ENCODE data around the gene WTIP. TPM values are rescaled to one million over a fixed set of nuclear protein-coding genes. Genes with fewer than 3 reads are reported as not detected.

WTIP gene
- total and polyA plus RNA-seq, 2 of the 13 experiments (the other 11 are each of a cell fraction or from before 2014, with no cell fraction given) = 15.0 to 18.1 TPM

DNA sequence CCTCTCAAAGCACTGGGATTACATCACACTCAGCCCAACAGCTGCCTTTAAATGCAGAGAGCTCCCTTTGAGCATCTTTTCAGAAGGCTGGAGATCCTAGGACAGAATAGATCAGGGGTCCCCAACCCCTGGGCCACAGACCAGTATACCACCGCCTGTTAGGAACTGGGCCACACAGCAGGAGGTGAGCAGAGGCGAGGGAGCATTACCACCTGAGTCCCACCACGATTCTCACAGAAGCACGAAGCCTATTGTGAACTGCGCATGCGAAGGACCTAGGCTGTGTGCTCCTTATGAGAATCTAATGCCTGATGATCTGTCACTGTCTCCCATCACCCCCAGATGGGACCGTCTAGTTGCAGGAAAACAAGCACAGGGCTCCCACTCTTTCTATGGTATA, 2.2 kb upstream of the WTIP start:
- H3K27ac ChIP-seq (ENCODE audit: extremely low read length, insufficient read depth, low read length) = no peak overlapping the region
- ATAC-seq (no peak), FAIRE-seq (no peak), DNase-seq (ENCODE audit: low spot score) (no peak)
- H4K20me1 ChIP-seq (ENCODE audit: insufficient read depth, low read length) = no peaks in the 10 kb centered on the region
- no peaks in the 10 kb centered on the region for H3K27me3 ChIP-seq (ENCODE audit: control insufficient read depth in 1 of 2, insufficient read depth in 2 of 2, low read length in 2 of 2)
- no peaks in the 10 kb centered on the region for H3K9me3 ChIP-seq (ENCODE audit: low read length)
- H3K36me3 ChIP-seq (replicated peaks in 1 of 2; ENCODE audit: control insufficient read depth in 1 of 2, insufficient read depth in 2 of 2, low read length in 2 of 2) = no peaks in the 10 kb centered on the region
- in situ Hi-C loops (cut with HindIII; ENCODE audit: extremely low pct_ligation_motif_present, low pct_unique_long_range_greater_than_20kb) = no loop called here
- H2AFZ ChIP-seq (ENCODE audit: low read length) = no peak overlapping the region
- H3K4me2 ChIP-seq (ENCODE audit: low read depth, low read length) = no peak overlapping the region
- ChIA-PET POLR2A (no interaction called here), CTCF (ENCODE audit: low intra/inter-chr PET ratio, low total read pairs) (no interaction called here)
- H3K9ac ChIP-seq (ENCODE audit: insufficient read depth, low read depth, low read length) = no peak overlapping the region
- BruUV-seq (replicated peaks) = no TSS peak
- 96% methylated on average over 3 of the region's 7 CpGs for WGBS (ENCODE audit: low lambda C conversion rate)
- no peak overlapping the region for H3K4me3 ChIP-seq (replicated peaks in 1 of 3; ENCODE audit: insufficient read depth in 1 of 3, low read depth in 2 of 3, low read length in 3 of 3)
- intact Hi-C loops (cut with micrococcal nuclease; ENCODE audit: unreplicated experiment) = no loop called here
- peaks cover 2% of the 10 kb centered on the region for H3K79me2 ChIP-seq (ENCODE audit: insufficient read depth, low read length)
- peaks cover 24% of the 10 kb centered on the region for H3K4me1 ChIP-seq (ENCODE audit: insufficient read depth, low read length)
- TF ChIP-seq HOXA9 (CRISPR knock-in tag; IDR thresholded peaks at IDR 0.05; ENCODE audit: borderline replicate concordance) (no peak), ZNF879 (CRISPR knock-in tag; IDR thresholded peaks at IDR 0.05) (no peak), CBX2 (IDR thresholded peaks at IDR 0.05; ENCODE audit: low read depth, low read length) (no peak), CBX2 (CRISPR knock-in tag; IDR thresholded peaks at IDR 0.05; ENCODE audit: low read depth) (no peak), JDP2 (CRISPR knock-in tag; IDR thresholded peaks at IDR 0.05; ENCODE audit: borderline replicate concordance) (no peak), ZNF143 (CRISPR knock-in tag; IDR thresholded peaks at IDR 0.05) (no peak), ZNF343 (CRISPR knock-in tag; IDR thresholded peaks at IDR 0.05) (no peak), GATAD2A (CRISPR knock-in tag; IDR thresholded peaks at IDR 0.05) (no peak)
- TF ChIP-seq, protein P1, sequence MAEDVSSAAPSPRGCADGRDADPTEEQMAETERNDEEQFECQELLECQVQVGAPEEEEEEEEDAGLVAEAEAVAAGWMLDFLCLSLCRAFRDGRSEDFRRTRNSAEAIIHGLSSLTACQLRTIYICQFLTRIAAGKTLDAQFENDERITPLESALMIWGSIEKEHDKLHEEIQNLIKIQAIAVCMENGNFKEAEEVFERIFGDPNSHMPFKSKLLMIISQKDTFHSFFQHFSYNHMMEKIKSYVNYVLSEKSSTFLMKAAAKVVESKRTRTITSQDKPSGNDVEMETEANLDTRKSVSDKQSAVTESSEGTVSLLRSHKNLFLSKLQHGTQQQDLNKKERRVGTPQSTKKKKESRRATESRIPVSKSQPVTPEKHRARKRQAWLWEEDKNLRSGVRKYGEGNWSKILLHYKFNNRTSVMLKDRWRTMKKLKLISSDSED (CRISPR knock-in tag; IDR thresholded peaks at IDR 0.05) = no peak
- TF ChIP-seq, protein P2, sequence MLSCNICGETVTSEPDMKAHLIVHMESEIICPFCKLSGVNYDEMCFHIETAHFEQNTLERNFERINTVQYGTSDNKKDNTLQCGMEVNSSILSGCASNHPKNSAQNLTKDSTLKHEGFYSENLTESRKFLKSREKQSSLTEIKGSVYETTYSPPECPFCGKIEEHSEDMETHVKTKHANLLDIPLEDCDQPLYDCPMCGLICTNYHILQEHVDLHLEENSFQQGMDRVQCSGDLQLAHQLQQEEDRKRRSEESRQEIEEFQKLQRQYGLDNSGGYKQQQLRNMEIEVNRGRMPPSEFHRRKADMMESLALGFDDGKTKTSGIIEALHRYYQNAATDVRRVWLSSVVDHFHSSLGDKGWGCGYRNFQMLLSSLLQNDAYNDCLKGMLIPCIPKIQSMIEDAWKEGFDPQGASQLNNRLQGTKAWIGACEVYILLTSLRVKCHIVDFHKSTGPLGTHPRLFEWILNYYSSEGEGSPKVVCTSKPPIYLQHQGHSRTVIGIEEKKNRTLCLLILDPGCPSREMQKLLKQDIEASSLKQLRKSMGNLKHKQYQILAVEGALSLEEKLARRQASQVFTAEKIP (CRISPR knock-in tag; IDR thresholded peaks at IDR 0.05; ENCODE audit: borderline replicate concordance) = no peak
- TF ChIP-seq, protein P3, sequence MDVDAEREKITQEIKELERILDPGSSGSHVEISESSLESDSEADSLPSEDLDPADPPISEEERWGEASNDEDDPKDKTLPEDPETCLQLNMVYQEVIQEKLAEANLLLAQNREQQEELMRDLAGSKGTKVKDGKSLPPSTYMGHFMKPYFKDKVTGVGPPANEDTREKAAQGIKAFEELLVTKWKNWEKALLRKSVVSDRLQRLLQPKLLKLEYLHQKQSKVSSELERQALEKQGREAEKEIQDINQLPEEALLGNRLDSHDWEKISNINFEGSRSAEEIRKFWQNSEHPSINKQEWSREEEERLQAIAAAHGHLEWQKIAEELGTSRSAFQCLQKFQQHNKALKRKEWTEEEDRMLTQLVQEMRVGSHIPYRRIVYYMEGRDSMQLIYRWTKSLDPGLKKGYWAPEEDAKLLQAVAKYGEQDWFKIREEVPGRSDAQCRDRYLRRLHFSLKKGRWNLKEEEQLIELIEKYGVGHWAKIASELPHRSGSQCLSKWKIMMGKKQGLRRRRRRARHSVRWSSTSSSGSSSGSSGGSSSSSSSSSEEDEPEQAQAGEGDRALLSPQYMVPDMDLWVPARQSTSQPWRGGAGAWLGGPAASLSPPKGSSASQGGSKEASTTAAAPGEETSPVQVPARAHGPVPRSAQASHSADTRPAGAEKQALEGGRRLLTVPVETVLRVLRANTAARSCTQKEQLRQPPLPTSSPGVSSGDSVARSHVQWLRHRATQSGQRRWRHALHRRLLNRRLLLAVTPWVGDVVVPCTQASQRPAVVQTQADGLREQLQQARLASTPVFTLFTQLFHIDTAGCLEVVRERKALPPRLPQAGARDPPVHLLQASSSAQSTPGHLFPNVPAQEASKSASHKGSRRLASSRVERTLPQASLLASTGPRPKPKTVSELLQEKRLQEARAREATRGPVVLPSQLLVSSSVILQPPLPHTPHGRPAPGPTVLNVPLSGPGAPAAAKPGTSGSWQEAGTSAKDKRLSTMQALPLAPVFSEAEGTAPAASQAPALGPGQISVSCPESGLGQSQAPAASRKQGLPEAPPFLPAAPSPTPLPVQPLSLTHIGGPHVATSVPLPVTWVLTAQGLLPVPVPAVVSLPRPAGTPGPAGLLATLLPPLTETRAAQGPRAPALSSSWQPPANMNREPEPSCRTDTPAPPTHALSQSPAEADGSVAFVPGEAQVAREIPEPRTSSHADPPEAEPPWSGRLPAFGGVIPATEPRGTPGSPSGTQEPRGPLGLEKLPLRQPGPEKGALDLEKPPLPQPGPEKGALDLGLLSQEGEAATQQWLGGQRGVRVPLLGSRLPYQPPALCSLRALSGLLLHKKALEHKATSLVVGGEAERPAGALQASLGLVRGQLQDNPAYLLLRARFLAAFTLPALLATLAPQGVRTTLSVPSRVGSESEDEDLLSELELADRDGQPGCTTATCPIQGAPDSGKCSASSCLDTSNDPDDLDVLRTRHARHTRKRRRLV (CRISPR knock-in tag; IDR thresholded peaks at IDR 0.05) = no peak
- TF ChIP-seq, protein P4, sequence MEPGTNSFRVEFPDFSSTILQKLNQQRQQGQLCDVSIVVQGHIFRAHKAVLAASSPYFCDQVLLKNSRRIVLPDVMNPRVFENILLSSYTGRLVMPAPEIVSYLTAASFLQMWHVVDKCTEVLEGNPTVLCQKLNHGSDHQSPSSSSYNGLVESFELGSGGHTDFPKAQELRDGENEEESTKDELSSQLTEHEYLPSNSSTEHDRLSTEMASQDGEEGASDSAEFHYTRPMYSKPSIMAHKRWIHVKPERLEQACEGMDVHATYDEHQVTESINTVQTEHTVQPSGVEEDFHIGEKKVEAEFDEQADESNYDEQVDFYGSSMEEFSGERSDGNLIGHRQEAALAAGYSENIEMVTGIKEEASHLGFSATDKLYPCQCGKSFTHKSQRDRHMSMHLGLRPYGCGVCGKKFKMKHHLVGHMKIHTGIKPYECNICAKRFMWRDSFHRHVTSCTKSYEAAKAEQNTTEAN (CRISPR knock-in tag; conservative IDR thresholded peaks at IDR 0.05) = no peak
- TF ChIP-seq, protein P5, sequence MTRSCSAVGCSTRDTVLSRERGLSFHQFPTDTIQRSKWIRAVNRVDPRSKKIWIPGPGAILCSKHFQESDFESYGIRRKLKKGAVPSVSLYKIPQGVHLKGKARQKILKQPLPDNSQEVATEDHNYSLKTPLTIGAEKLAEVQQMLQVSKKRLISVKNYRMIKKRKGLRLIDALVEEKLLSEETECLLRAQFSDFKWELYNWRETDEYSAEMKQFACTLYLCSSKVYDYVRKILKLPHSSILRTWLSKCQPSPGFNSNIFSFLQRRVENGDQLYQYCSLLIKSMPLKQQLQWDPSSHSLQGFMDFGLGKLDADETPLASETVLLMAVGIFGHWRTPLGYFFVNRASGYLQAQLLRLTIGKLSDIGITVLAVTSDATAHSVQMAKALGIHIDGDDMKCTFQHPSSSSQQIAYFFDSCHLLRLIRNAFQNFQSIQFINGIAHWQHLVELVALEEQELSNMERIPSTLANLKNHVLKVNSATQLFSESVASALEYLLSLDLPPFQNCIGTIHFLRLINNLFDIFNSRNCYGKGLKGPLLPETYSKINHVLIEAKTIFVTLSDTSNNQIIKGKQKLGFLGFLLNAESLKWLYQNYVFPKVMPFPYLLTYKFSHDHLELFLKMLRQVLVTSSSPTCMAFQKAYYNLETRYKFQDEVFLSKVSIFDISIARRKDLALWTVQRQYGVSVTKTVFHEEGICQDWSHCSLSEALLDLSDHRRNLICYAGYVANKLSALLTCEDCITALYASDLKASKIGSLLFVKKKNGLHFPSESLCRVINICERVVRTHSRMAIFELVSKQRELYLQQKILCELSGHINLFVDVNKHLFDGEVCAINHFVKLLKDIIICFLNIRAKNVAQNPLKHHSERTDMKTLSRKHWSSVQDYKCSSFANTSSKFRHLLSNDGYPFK (CRISPR knock-in tag; IDR thresholded peaks at IDR 0.05; ENCODE audit: borderline replicate concordance) = no peak
